ENCODE data around the gene LRRC15. TPM values are rescaled to one million over a fixed set of nuclear protein-coding genes. Genes with fewer than 3 reads are reported as not detected.
A peak's percentile ranks its signal among the peaks of the same experiment; 100 is the strongest.

Gene LRRC15
- 0.28 TPM for total RNA-seq (2021; ENCODE audit: unreplicated experiment)
- 0.11 TPM for polyA plus RNA-seq (2012; ENCODE audit: insufficient read length)
- percentile 6 among the genes with signal in this experiment for Bru-seq, nascent RNA
- percentile 19 among the genes with signal in this experiment for BruChase-seq, experiment 1, labeled RNA remaining after a 2-hour chase
- percentile 28 among the genes with signal in this experiment for BruChase-seq, experiment 2, labeled RNA remaining after a 6-hour chase
- long read RNA-seq = 0 reads

- intact Hi-C loops (cut with micrococcal nuclease; ENCODE audit: unreplicated experiment) = no loop called here
- no peak within 1 kb of the TSS for H3K4me3 ChIP-seq (ENCODE audit: low read depth in 2 of 2, low read length in 2 of 2)
- no TSS peak for BruUV-seq (replicated peaks)
- ATAC-seq (peak; percentile 90), DNase-seq (ENCODE audit: low read depth, low spot score) (no peak)
- H3K9me3 ChIP-seq (ENCODE audit: control insufficient read depth, insufficient read depth, low read depth, low read length) = no peaks in the 10 kb centered on the region
- peaks cover 11% of the 10 kb centered on the region for H3K4me1 ChIP-seq (ENCODE audit: control insufficient read depth, insufficient read depth, low read length)
- H3K36me3 ChIP-seq (ENCODE audit: control insufficient read depth, insufficient read depth, low read length) = no peaks in the 10 kb centered on the region
- H3K27ac ChIP-seq (ENCODE audit: low read length) = no peak within 1 kb of the TSS
- in situ Hi-C loops (cut with HindIII; ENCODE audit: low pct_unique_long_range_greater_than_20kb, low sequenced_read_pairs) = no loop called here
- H3K27me3 ChIP-seq (ENCODE audit: control insufficient read depth, insufficient read depth, low read length) = 0 out of 2 replicates have a peak, but pooled peaks cover 3% of the 10 kb centered on the region
- TF ChIP-seq TCF7L2 (IDR thresholded peaks at IDR 0.05; ENCODE audit: low read depth, low read length) (no peak), SIN3A (IDR thresholded peaks at IDR 0.05; ENCODE audit: borderline replicate concordance, insufficient read depth, low read depth, low read length) (no peak), POLR2AphosphoS5 (IDR thresholded peaks at IDR 0.05; ENCODE audit: low read depth, low read length) (no peak)
- TF ChIP-seq, protein P1, sequence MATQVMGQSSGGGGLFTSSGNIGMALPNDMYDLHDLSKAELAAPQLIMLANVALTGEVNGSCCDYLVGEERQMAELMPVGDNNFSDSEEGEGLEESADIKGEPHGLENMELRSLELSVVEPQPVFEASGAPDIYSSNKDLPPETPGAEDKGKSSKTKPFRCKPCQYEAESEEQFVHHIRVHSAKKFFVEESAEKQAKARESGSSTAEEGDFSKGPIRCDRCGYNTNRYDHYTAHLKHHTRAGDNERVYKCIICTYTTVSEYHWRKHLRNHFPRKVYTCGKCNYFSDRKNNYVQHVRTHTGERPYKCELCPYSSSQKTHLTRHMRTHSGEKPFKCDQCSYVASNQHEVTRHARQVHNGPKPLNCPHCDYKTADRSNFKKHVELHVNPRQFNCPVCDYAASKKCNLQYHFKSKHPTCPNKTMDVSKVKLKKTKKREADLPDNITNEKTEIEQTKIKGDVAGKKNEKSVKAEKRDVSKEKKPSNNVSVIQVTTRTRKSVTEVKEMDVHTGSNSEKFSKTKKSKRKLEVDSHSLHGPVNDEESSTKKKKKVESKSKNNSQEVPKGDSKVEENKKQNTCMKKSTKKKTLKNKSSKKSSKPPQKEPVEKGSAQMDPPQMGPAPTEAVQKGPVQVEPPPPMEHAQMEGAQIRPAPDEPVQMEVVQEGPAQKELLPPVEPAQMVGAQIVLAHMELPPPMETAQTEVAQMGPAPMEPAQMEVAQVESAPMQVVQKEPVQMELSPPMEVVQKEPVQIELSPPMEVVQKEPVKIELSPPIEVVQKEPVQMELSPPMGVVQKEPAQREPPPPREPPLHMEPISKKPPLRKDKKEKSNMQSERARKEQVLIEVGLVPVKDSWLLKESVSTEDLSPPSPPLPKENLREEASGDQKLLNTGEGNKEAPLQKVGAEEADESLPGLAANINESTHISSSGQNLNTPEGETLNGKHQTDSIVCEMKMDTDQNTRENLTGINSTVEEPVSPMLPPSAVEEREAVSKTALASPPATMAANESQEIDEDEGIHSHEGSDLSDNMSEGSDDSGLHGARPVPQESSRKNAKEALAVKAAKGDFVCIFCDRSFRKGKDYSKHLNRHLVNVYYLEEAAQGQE (IDR thresholded peaks at IDR 0.05; ENCODE audit: insufficient read depth in 1 of 2, low read depth in 2 of 2, low read length in 1 of 2) = no peak
- TF ChIP-seq, protein P2, sequence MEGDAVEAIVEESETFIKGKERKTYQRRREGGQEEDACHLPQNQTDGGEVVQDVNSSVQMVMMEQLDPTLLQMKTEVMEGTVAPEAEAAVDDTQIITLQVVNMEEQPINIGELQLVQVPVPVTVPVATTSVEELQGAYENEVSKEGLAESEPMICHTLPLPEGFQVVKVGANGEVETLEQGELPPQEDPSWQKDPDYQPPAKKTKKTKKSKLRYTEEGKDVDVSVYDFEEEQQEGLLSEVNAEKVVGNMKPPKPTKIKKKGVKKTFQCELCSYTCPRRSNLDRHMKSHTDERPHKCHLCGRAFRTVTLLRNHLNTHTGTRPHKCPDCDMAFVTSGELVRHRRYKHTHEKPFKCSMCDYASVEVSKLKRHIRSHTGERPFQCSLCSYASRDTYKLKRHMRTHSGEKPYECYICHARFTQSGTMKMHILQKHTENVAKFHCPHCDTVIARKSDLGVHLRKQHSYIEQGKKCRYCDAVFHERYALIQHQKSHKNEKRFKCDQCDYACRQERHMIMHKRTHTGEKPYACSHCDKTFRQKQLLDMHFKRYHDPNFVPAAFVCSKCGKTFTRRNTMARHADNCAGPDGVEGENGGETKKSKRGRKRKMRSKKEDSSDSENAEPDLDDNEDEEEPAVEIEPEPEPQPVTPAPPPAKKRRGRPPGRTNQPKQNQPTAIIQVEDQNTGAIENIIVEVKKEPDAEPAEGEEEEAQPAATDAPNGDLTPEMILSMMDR (IDR thresholded peaks at IDR 0.05) = no peak
- CTCF ChIA-PET = no interaction called here
- POLR2A ChIA-PET = no interaction called here
These were observed at the start of gene LRRC15 for GRCh38 chr3:194369522-194370279. LRRC15 (minus strand) TSS chr3:194369743; CDS start chr3:194361043, 8,700 bp downstream.

GRCh38 chr3:194418671-194419070, 49.1 kb upstream of the LRRC15 start:
- POLR2A ChIA-PET = no interaction called here
- Histone ChIP-seq H3K36me3 (ENCODE audit: control insufficient read depth, insufficient read depth, low read length) (peaks cover 22% of the 10 kb centered on the region), H3K4me1 (ENCODE audit: control insufficient read depth, insufficient read depth, low read length) (no peaks in the 10 kb centered on the region), H3K9me3 (ENCODE audit: control insufficient read depth, insufficient read depth, low read depth, low read length) (no peaks in the 10 kb centered on the region), H3K4me3 (ENCODE audit: low read depth in 2 of 2, low read length in 2 of 2) (no peak overlapping the region), H3K27me3 (ENCODE audit: control insufficient read depth, insufficient read depth, low read length) (no peaks in the 10 kb centered on the region), H3K27ac (ENCODE audit: low read length) (no peak overlapping the region)
- DNase-seq (ENCODE audit: low read depth, low spot score) (no peak), ATAC-seq (no peak)
- in situ Hi-C loops (cut with HindIII; ENCODE audit: low pct_unique_long_range_greater_than_20kb, low sequenced_read_pairs) = no loop called here
- CTCF ChIA-PET = no interaction called here
- no peak for TF ChIP-seq POLR2AphosphoS5 (IDR thresholded peaks at IDR 0.05; ENCODE audit: low read depth, low read length)
- TF ChIP-seq, protein P1 (IDR thresholded peaks at IDR 0.05; ENCODE audit: insufficient read depth in 1 of 2, low read depth in 2 of 2, low read length in 1 of 2) = no peak
- no peak for TF ChIP-seq SIN3A (IDR thresholded peaks at IDR 0.05; ENCODE audit: borderline replicate concordance, insufficient read depth, low read depth, low read length)
- TF ChIP-seq, protein P2 (IDR thresholded peaks at IDR 0.05) = no peak
- no peak for TF ChIP-seq TCF7L2 (IDR thresholded peaks at IDR 0.05; ENCODE audit: low read depth, low read length)
- intact Hi-C loops (cut with micrococcal nuclease; ENCODE audit: unreplicated experiment) = no loop called here
- BruUV-seq (replicated peaks) = TSS peak; percentile 1
